Ishikawa (cell line): Measurements from ENCODE around the gene PPP2R5B.

Experiments
- CEBPB ChIP-seq: IDR thresholded peaks from 2 replicates; pipeline ENCODE4 v1.6.1; 2012
- CREB1 ChIP-seq: IDR thresholded peaks from 2 replicates; pipeline ENCODE4 v1.6.1; 2012; ENCODE audit warnings: low read depth
- EGR1 ChIP-seq: IDR thresholded peaks from 2 replicates; pipeline ENCODE4 v1.6.1; 2012
- EP300 ChIP-seq: IDR thresholded peaks from 2 replicates; pipeline ENCODE4 v1.6.1; 2012; ENCODE audit warnings: borderline replicate concordance
- FOXM1 ChIP-seq: IDR thresholded peaks from 2 replicates; pipeline ENCODE4 v1.6.1; 2012; ENCODE audit warnings: low read depth, borderline replicate concordance
- NFIC ChIP-seq: IDR thresholded peaks from 2 replicates; pipeline ENCODE4 v1.6.1; 2012
- RAD21 ChIP-seq: IDR thresholded peaks from 2 replicates; pipeline ENCODE4 v1.6.1; 2012; ENCODE audit warnings: low read depth
- REST ChIP-seq: IDR thresholded peaks from 2 replicates; pipeline ENCODE4 v1.6.1; 2012; ENCODE audit warnings: low read depth, mild to moderate bottlenecking
- TAF1 ChIP-seq: IDR thresholded peaks from 2 replicates; pipeline ENCODE4 v1.6.1; 2012; ENCODE audit warnings: low read depth, mild to moderate bottlenecking
- TCF12 ChIP-seq: IDR thresholded peaks from 2 replicates; pipeline ENCODE4 v1.6.1; 2012; ENCODE audit warnings: low read depth
- TEAD4 ChIP-seq: IDR thresholded peaks from 2 replicates; pipeline ENCODE4 v1.6.1; 2012
- YY1 ChIP-seq: IDR thresholded peaks from 2 replicates; pipeline ENCODE4 v1.6.1; 2012; ENCODE audit warnings: low read depth
- ZBTB7A ChIP-seq: IDR thresholded peaks from 2 replicates; pipeline ENCODE4 v1.6.1; 2012; ENCODE audit warnings: low read depth
- TF ChIP-seq, protein P1 (sequence below): IDR thresholded peaks from 2 replicates; pipeline ENCODE4 v1.6.1; 2012
- TF ChIP-seq, protein P2 (sequence below): IDR thresholded peaks from 2 replicates; pipeline ENCODE4 v1.6.1; 2012

Gene PPP2R5B

DNA sequence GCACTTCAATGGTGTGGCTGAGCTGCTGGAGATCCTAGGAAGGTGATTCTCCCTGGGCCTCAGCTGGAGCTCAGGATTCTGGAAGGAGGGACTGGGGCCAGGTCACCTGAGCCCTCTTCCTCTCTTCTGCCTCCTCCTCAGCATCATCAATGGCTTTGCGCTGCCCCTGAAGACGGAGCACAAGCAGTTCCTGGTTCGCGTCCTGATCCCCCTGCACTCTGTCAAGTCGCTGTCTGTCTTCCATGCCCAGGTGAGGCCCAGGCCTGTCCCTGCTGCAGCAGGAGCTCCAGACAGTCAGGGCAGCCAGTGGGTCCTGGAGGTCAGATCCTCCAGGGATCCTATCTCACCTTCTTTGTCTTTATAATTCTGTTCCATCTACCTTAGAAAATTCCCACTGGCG lies 5.9 kb downstream of the PPP2R5B start:
- no peak for TF ChIP-seq REST
- TF ChIP-seq RAD21 = no peak
- no peak for TF ChIP-seq ZBTB7A
- no peak for TF ChIP-seq EP300
- no peak for TF ChIP-seq TCF12
- TF ChIP-seq, protein P1, sequence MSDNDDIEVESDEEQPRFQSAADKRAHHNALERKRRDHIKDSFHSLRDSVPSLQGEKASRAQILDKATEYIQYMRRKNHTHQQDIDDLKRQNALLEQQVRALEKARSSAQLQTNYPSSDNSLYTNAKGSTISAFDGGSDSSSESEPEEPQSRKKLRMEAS = no peak
- no peak for TF ChIP-seq TEAD4
- TF ChIP-seq NFIC = no peak
- TF ChIP-seq FOXM1 = no peak
- no peak for TF ChIP-seq CEBPB
- no peak for TF ChIP-seq YY1
- TF ChIP-seq CREB1 = no peak
- no peak for TF ChIP-seq TAF1
- TF ChIP-seq EGR1 = no peak
- TF ChIP-seq, protein P2, sequence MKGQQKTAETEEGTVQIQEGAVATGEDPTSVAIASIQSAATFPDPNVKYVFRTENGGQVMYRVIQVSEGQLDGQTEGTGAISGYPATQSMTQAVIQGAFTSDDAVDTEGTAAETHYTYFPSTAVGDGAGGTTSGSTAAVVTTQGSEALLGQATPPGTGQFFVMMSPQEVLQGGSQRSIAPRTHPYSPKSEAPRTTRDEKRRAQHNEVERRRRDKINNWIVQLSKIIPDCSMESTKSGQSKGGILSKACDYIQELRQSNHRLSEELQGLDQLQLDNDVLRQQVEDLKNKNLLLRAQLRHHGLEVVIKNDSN = no peak

DNA sequence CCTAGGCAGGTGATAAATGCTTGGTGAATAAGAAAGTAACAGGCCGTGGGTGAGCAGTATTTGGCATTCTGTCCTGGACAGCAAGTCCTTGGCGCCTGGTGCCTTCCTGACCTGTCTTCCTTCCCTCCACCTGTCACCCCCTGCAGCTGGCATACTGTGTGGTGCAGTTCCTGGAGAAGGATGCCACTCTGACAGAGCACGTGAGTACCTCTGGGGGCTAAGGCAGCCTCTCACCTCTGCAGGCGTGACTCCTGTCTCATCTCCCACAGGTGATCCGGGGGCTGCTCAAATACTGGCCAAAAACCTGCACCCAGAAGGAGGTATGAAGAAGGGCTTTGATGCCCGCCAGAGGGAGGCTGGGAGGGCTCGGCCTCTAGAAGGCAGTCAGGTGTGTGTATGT lies 6.8 kb downstream of the PPP2R5B start:
- TF ChIP-seq YY1 (no peak), TEAD4 (no peak), TCF12 (no peak), EGR1 (no peak), CEBPB (no peak), EP300 (no peak), CREB1 (no peak), TAF1 (no peak), NFIC (no peak), REST (no peak), ZBTB7A (no peak), RAD21 (no peak)
- TF ChIP-seq, protein P2 = no peak
- TF ChIP-seq, protein P1 = no peak

GRCh38 chr11:64932324-64932723 lies 7.8 kb downstream of the PPP2R5B start:
- TF ChIP-seq NFIC = no peak
- TF ChIP-seq RAD21 = no peak
- no peak for TF ChIP-seq TEAD4
- TF ChIP-seq EGR1 = no peak
- TF ChIP-seq FOXM1 = no peak
- TF ChIP-seq CEBPB = no peak
- TF ChIP-seq YY1 = no peak
- no peak for TF ChIP-seq ZBTB7A
- no peak for TF ChIP-seq REST
- no peak for TF ChIP-seq TCF12
- TF ChIP-seq, protein P2 = no peak
- TF ChIP-seq TAF1 = no peak
- no peak for TF ChIP-seq CREB1
- no peak for TF ChIP-seq EP300
- TF ChIP-seq, protein P1 = no peak
